Measurements from ENCODE around the gene ATG12.
"Not testable (repeated sequence)": the region's sequence is repeated elsewhere in the genome, so short reads cannot be mapped to it uniquely, and the experiment has no call there.

The ATG12 gene

GRCh38 chr5:115808066-115808465, 33.3 kb downstream of the ATG12 start:
- H3K36me3 Mint-ChIP-seq; ATAC-seq (ENCODE audit: low read depth); H3K4me1 Mint-ChIP-seq; H3K4me3 Mint-ChIP-seq; DNase-seq (ENCODE audit: low spot score in 2 of 2); H3K27ac Mint-ChIP-seq; H3K27me3 Mint-ChIP-seq; H3K9me3 Mint-ChIP-seq: not testable (repeated sequence)

GRCh38 chr5:115807654-115808052, 33.7 kb downstream of the ATG12 start:
- ATAC-seq (ENCODE audit: low read depth) = no peak
- no peaks in the 10 kb centered on the region for H3K4me1 Mint-ChIP-seq
- DNase-seq (ENCODE audit: low spot score in 2 of 2) = no peak
- no peak overlapping the region for H3K27ac Mint-ChIP-seq
- H3K4me3 Mint-ChIP-seq = no peak overlapping the region
- H3K36me3 Mint-ChIP-seq = no peaks in the 10 kb centered on the region
- H3K9me3 Mint-ChIP-seq = no peaks in the 10 kb centered on the region
- H3K27me3 Mint-ChIP-seq = peaks cover 5% of the 10 kb centered on the region

- no peaks in the 10 kb centered on the region for H3K9me3 Mint-ChIP-seq
- no peak overlapping the region for H3K4me3 Mint-ChIP-seq
- no peaks in the 10 kb centered on the region for H3K4me1 Mint-ChIP-seq
- peaks cover 7% of the 10 kb centered on the region for H3K27me3 Mint-ChIP-seq
- ATAC-seq (ENCODE audit: low read depth) = no peak
- no peak overlapping the region for H3K27ac Mint-ChIP-seq
- DNase-seq (ENCODE audit: low spot score in 2 of 2) = no peak
- no peaks in the 10 kb centered on the region for H3K36me3 Mint-ChIP-seq
Observed at GRCh38 chr5:115806986-115807653, 34.2 kb downstream of the ATG12 start.

GRCh38 chr5:115801984-115802383, 39.4 kb downstream of the ATG12 start:
- peaks cover 7% of the 10 kb centered on the region for H3K27me3 Mint-ChIP-seq
- no peaks in the 10 kb centered on the region for H3K4me1 Mint-ChIP-seq
- H3K27ac Mint-ChIP-seq = no peak overlapping the region
- no peaks in the 10 kb centered on the region for H3K9me3 Mint-ChIP-seq
- H3K4me3 Mint-ChIP-seq = no peak overlapping the region
- DNase-seq (ENCODE audit: low spot score in 2 of 2) (no peak), ATAC-seq (ENCODE audit: low read depth) (no peak)
- no peaks in the 10 kb centered on the region for H3K36me3 Mint-ChIP-seq

GRCh38 chr5:115801152-115801551, 40.2 kb downstream of the ATG12 start:
- Mint-ChIP-seq H3K9me3 (no peaks in the 10 kb centered on the region), H3K36me3 (no peaks in the 10 kb centered on the region), H3K27ac (no peak overlapping the region), H3K4me1 (no peaks in the 10 kb centered on the region), H3K27me3 (peaks cover 7% of the 10 kb centered on the region), H3K4me3 (no peak overlapping the region)
- no peak for ATAC-seq (ENCODE audit: low read depth)
- DNase-seq (ENCODE audit: low spot score in 2 of 2) = no peak

GRCh38 chr5:115800108-115800507, 41.3 kb downstream of the ATG12 start:
- Mint-ChIP-seq H3K9me3 (no peaks in the 10 kb centered on the region), H3K27ac (no peak overlapping the region), H3K4me1 (no peaks in the 10 kb centered on the region), H3K36me3 (no peaks in the 10 kb centered on the region), H3K27me3 (peaks cover 7% of the 10 kb centered on the region), H3K4me3 (no peak overlapping the region)
- ATAC-seq (ENCODE audit: low read depth) (no peak), DNase-seq (ENCODE audit: low spot score in 2 of 2) (no peak)

GRCh38 chr5:115798252-115798651, 43.1 kb downstream of the ATG12 start:
- H3K27ac Mint-ChIP-seq = no peak overlapping the region
- H3K36me3 Mint-ChIP-seq = no peaks in the 10 kb centered on the region
- H3K4me3 Mint-ChIP-seq = no peak overlapping the region
- DNase-seq (ENCODE audit: low spot score in 2 of 2) (no peak), ATAC-seq (ENCODE audit: low read depth) (no peak)
- peaks cover 11% of the 10 kb centered on the region for H3K27me3 Mint-ChIP-seq
- no peaks in the 10 kb centered on the region for H3K9me3 Mint-ChIP-seq
- no peaks in the 10 kb centered on the region for H3K4me1 Mint-ChIP-seq

GRCh38 chr5:115796656-115797055, 44.7 kb downstream of the ATG12 start:
- Mint-ChIP-seq H3K9me3 (no peaks in the 10 kb centered on the region), H3K27ac (no peak overlapping the region), H3K27me3 (peaks cover 13% of the 10 kb centered on the region), H3K4me3 (no peak overlapping the region), H3K4me1 (no peaks in the 10 kb centered on the region), H3K36me3 (no peaks in the 10 kb centered on the region)
- DNase-seq (ENCODE audit: low spot score in 2 of 2) (no peak), ATAC-seq (ENCODE audit: low read depth) (no peak)

- Mint-ChIP-seq H3K27ac (no peak overlapping the region), H3K4me1 (no peaks in the 10 kb centered on the region), H3K27me3 (peaks cover 15% of the 10 kb centered on the region), H3K9me3 (no peaks in the 10 kb centered on the region), H3K36me3 (no peaks in the 10 kb centered on the region), H3K4me3 (no peak overlapping the region)
- no peak for DNase-seq (ENCODE audit: low spot score in 2 of 2)
- ATAC-seq (ENCODE audit: low read depth) = no peak
Observed at GRCh38 chr5:115795700-115796099, 45.7 kb downstream of the ATG12 start.

- ATAC-seq (ENCODE audit: low read depth) = no peak
- no peaks in the 10 kb centered on the region for H3K4me1 Mint-ChIP-seq
- no peaks in the 10 kb centered on the region for H3K9me3 Mint-ChIP-seq
- H3K36me3 Mint-ChIP-seq = no peaks in the 10 kb centered on the region
- no peak overlapping the region for H3K4me3 Mint-ChIP-seq
- H3K27ac Mint-ChIP-seq = no peak overlapping the region
- H3K27me3 Mint-ChIP-seq = peaks cover 14% of the 10 kb centered on the region
- DNase-seq (ENCODE audit: low spot score in 2 of 2) = no peak
Observed at GRCh38 chr5:115788440-115788839, 52.9 kb downstream of the ATG12 start.

GRCh38 chr5:115787426-115787825, 53.9 kb downstream of the ATG12 start:
- DNase-seq (ENCODE audit: low spot score in 2 of 2) (no peak), ATAC-seq (ENCODE audit: low read depth) (no peak)
- Mint-ChIP-seq H3K27ac (no peak overlapping the region), H3K9me3 (no peaks in the 10 kb centered on the region), H3K27me3 (peaks cover 6% of the 10 kb centered on the region), H3K4me3 (no peak overlapping the region), H3K36me3 (no peaks in the 10 kb centered on the region), H3K4me1 (no peaks in the 10 kb centered on the region)

GRCh38 chr5:115785381-115786065, 55.8 kb downstream of the ATG12 start:
- no peaks in the 10 kb centered on the region for H3K4me1 Mint-ChIP-seq
- no peaks in the 10 kb centered on the region for H3K9me3 Mint-ChIP-seq
- H3K36me3 Mint-ChIP-seq = no peaks in the 10 kb centered on the region
- ATAC-seq (ENCODE audit: low read depth) (no peak), DNase-seq (ENCODE audit: low spot score in 2 of 2) (no peak)
- H3K4me3 Mint-ChIP-seq = no peak overlapping the region
- no peak overlapping the region for H3K27ac Mint-ChIP-seq
- H3K27me3 Mint-ChIP-seq = peaks cover 4% of the 10 kb centered on the region

- Mint-ChIP-seq H3K36me3 (no peaks in the 10 kb centered on the region), H3K9me3 (no peaks in the 10 kb centered on the region), H3K4me1 (no peaks in the 10 kb centered on the region), H3K4me3 (no peak overlapping the region), H3K27ac (no peak overlapping the region), H3K27me3 (peaks cover 3% of the 10 kb centered on the region)
- no peak for ATAC-seq (ENCODE audit: low read depth)
- DNase-seq (ENCODE audit: low spot score in 2 of 2) = no peak
Observed at GRCh38 chr5:115778417-115778816, 62.9 kb downstream of the ATG12 start.
